Measurements from ENCODE around the gene STAMBPL1.

GRCh38 chr10:88840104-88840503 is 39.9 kb upstream of the STAMBPL1 start:
- TF ChIP-seq POLR2AphosphoS5 (IDR thresholded peaks at IDR 0.05) (no peak), CTCF (IDR thresholded peaks at IDR 0.05) (no peak), EP300 (IDR thresholded peaks at IDR 0.05) (no peak)

Measured in upper lobe of left lung (tissue), 4 donors.